Measurements from ENCODE around the gene OGFR.

The OGFR gene

DNA sequence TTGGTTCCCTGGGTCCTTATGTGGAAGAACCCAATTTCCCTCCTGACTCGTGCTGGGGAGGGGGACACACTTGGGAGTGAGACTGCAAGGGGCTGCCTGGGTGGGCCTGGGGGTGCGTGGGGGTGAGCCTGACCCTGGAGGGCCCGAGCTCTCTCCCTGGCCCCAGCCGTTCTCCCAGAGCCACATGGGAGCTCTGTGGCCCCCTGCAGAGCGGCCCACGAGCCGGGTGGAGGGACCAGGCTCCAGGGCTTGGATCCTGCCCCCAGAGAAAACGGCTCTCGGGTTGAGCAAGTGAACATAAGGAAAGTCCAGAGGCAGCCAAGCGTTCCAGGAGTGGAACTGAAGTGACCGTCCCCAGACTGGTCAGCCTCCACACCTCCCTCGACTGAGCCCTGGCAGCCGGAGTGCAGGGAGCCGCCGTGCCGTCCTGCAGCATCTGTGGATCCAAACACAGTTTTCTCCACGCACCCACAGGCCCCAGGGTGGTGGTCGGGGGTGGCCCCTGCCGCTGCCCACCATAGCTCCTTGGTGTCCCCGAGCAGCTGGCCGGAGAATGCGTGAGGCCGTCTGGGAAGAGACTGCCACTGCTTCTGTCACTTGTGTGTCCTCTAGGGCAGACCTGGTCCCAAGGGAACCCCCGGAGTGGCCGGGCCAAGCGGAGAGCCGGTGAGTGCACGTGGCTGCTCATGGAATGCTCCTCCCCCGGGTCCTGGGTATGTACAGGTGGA lies 22.8 kb downstream of the OGFR start:
- no peak for DNase-seq

DNA sequence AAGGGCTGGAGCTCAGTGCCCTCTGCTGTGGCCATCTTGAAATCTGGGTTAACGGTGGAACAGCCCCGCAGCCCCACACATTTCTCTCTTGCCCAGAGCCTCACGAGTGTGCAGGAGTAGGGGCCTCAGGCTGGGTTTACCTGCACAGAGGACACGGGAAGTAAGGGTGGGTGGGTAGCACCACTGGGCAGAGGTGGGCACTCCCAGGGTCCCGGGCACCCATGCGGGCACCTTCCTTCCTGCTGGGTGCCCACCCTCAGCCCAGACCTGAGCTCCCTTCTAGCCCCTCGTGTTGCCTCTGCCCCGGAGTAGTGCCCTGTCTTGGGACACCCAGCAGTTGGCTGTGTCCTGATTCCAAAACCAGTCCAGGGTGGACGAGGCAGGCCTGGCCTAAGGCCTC lies 23.4 kb downstream of the OGFR start:
- no peak for DNase-seq

DNA sequence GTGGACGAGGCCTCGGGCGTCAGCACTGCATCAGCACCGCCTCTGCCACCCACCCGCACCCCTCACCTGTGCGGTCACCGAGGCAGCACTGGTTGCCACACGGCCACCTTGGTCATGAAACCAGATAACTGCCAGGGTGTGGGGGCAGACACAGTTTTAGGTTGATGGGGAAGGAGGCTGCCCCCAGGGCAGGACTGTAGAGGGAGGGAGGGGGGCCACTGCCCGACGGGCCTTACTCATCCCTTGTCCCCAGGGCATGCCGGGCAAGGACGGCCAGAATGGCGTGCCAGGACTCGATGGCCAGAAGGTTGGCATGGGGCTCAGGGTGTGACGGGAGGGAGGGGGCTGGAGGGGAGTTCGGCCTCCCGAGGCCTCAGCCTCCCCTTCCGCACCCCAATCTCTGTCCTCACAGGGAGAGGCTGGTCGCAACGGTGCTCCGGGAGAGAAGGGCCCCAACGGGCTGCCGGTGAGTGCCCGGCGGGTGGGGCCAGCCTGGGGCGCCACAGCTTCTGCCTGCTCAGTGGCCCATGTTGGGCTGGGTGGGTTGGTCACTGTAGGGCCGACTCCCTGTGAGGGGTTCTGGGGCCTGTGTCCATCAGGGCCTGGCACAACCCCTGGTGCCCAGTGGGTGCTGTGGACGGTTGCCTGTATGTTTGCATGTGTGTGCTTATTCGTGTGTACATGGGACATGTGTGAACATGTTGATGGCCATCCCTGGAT lies 24.0 kb downstream of the OGFR start:
- no peak for DNase-seq

DNA sequence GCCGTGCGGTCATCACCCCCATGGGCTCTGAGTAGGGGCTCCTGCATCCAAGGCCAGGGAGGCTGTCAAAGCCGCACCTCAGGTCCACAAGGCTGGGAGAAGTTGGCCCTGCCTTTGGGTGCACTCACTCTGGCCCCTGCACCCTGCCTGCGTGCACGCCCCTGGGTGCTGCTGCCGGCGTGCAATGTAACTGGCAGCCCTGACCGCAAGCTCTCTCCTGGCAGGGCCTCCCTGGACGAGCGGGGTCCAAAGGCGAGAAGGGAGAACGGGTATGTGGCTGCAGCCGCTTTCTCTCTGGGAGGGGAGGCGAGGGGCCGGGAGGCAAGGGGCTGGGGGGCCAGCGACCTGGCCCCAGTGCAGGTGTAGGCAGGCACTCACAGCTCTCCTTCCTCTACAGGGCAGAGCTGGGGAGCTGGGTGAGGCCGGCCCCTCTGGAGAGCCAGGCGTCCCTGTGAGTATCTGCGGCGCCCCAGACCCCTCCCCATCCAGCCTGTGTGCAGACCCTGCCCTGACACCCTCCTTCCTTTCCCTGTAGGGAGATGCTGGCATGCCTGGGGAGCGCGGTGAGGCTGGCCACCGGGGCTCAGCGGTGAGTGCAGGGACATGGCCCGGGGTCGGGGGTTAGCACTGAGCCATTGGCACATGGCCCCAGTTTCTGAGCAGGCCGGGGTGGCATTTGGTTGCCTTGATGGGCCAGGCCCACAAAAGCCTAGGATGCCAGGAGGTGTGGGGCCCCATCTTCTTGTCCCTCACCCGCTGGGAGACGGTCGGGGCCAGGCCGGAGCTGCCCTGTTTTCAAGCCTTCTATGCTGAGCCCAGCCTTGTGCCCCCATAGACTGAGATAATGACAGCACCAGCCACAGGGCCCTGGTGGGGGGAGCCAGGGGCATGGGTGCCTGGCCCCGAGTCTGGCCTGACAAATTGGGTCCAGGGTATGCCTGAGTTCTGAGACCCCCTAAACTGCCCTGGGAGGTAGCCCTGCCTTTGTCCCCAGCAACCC lies 24.9 kb downstream of the OGFR start:
- DNase-seq: no peak

DNA sequence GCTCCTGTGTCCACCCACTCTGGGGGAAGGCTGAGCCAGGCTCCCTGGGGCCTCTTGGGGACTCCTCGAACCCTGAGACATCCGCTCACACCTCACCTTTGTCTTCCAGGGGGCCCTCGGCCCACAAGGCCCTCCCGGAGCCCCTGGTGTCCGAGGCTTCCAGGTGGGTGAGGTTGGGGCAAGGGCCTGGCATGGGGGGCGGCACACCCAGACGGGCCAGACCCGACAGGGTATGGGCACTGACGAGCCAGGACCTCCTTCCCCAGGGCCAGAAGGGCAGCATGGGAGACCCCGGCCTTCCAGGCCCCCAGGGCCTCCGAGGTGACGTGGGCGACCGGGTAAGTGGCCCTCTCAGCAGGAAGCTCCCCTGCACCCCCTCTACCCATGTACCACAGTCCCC lies 25.6 kb downstream of the OGFR start:
- no peak for DNase-seq

DNA sequence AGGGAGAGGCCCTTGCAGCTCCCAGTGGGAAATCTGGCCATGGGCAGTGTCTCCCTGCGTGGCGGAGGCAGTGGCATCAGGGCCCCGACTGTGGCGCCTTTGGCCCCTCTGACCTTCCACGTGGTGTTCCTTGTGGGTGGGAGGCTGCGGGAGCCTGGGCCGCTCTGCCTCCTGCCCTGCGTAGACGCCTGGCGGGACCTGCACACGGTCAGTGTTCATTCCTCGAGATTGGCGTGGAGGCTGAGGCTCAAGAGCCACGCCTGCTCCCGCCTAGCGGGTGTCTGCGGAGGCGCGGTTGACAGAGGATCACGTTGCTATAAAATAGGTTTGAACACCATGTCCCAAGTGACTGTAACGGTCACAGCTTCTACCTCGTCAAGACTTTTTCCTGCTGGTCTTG lies 26.2 kb downstream of the OGFR start:
- DNase-seq: no peak

DNA sequence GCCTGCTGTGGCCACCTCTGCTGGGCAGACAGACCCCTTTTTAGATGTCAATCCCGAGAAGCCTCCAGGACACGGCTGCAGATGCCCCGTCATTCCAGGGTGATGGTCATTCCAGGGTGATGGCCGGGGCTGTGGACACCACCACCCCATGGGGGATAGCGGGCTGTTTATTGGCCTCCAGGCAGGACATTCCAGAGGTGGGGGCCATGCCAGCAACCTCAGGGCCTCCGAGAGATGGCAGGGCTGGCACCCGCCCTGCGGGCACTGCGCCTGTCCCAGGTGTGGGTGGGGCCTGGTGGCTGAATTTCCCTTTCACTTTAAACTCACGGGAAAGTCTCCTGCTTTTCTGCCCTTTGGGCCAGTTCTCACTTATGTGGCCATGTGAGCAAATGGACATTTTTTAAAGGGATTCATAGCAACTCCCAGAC lies 26.7 kb downstream of the OGFR start:
- DNase-seq: no peak

DNA sequence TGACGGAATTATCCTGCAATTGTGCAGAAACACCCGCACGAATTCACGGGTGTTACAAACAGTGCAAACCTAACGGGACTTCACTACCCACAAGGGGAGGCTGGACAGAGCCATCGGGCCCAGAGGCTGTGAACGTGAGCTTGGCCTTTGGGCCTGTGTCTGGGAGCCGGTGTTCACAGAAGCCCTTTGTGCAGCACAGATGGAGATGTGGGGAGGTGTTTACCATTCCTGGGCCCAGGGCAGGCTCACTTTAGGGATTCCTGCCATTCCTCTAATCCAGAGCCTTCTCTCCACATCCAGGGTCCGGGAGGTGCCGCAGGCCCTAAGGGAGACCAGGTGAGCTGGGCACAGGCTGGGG lies 27.2 kb downstream of the OGFR start:
- no peak for DNase-seq

DNA sequence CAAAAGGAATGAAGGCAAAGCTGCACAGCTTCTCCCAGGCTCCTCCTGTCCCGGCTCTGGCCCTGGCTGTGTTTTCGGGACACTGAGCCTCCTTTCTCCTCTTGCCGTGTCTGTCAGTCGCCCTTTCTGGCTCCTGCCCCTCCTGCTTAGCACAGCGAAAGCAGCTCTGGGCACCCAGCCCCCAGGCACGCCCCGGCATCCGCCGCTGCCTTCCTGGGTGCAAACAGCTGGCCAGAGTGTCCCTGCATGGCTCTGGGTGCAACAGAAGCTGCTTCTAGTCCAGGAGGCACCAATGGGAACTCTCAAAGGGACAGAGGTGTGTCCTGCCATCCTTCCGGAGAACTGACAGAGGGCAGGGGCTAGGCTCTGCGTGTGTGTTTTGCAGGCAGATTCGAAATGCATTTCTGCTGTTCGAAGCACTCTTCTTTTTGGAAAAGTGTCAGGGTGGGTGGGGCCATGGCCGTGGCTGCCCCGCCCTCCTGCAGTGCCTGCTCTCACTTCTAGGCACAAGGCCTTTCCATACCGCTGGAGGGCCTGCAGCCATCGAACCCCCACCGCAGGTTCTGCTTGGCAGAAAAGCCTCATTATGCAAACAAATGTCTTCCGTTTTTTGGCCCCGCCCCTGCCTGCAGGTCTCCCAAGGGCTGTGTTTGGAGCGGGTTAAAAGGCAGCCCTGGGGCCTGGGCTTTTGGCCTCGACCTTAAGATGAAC lies 27.7 kb downstream of the OGFR start:
- peak; percentile 39 for DNase-seq

DNA sequence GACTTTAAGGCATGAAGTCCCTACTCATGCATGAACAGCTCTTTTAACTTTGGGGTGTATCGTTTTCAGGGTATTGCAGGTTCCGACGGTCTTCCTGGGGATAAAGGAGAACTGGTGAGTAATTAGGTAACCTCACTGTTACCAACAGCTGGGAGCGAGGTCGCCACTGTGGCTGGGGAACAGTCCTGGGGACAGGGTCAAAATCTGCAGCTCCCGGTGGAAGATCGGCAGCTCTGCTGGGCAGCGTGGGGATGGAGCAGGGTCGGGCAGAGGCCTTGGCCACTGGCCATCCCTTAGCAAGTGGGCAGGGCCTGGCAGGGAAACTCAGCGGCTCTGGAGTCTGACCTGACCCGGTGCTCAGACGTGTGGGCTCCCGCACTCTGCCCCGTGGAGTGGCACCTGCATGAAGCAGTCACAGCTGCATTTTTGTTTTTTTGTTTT lies 28.3 kb downstream of the OGFR start:
- no peak for DNase-seq

DNA sequence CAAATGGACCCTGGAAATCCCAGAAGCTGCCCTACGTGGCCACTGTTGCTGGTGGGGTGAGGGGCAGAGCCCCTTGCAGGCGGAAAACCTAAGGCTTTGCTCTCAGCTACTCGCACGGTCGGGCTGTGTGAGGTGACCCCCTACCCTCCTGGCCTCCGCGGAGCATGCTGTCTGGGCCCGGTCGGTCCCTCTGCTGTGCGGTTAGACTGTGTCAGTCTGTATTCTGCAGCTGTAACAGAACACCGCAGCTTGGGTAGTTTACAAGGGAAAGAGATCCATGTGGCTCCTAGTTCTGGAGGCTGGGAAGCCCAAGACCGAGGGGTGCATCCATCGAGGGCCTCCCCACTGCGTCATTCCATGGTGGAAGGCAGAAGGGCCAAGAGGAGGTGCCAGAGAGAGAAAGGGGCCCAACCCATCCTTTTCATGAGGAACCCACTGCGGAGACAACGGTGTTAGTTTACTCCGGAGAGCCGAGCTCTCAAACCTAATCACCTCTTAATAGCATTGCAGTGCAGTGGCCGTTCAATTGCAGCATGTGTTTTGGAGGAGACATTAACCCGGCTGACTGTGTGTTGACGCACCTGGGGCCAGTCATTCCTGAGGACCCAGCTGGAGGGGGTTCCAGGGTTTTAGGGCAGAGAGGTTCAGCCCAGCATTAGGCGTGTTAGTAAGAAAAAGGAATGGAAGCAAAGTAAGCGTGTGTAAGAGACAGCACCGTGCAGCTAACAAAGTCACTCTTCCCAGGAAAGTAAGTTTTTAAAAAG lies 30.5 kb downstream of the OGFR start:
- DNase-seq: peak; percentile 61

DNA sequence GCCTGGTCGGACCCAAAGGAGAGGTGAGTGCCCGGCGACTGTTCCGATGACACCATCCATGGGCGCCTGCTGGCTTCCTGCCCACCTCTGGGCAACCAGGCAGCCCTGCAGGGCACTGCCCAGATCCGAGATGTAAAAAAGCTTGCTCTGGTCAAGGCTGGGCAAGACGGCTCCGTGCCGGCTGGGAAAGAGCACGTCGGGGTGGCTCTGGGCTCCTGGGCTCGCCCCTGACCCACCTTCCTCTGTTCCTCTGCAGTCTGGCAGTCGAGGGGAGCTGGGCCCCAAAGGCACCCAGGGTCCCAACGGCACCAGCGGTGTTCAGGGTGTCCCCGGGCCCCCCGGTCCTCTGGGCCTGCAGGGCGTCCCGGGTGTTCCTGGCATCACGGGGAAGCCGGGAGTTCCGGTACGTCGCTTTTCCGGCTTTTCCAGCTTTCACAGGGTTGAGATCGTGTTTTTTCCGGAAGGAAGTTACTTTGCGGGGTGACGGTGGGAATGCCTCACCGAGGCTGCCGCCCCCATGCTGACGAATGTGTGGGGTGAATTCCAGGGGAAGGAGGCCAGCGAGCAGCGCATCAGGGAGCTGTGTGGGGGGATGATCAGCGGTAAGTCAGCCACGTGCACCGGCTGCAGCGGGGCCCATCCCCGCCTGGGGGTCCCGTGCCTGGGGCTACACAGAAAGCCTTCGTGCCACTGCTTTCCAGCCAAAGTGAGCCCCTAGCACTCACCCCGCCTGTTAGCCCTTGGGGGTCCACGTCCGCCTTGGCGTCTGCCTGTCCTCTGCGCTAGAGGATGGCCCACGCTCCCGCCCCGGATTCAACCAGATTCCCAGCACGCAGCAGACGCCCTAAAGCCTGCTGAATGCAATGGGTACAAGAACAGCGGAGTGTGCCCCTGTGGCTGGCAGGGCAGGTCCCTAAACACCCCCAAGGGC lies 31.6 kb downstream of the OGFR start:
- DNase-seq: no peak

DNA sequence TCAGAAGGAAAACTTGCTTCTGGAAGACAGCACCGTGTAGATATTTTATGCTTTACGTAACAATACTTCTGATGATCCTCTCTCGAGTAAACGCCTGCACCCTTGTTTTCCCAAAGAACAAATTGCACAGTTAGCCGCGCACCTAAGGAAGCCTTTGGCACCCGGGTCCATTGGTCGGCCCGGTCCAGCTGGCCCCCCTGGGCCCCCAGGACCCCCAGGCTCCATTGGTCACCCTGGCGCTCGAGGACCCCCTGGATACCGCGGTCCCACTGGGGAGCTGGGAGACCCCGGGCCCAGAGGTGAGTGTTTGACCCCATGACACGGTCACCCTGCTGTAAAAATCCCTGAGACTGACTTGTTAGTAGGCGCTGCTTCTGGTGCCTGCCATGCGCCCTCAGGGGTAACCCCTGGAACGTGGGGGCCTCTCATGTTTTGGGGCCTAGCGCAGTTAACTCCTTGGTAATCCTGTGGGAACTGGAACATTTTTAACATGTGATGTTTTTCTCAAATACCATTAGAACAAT lies 32.4 kb downstream of the OGFR start:
- no peak for DNase-seq

DNA sequence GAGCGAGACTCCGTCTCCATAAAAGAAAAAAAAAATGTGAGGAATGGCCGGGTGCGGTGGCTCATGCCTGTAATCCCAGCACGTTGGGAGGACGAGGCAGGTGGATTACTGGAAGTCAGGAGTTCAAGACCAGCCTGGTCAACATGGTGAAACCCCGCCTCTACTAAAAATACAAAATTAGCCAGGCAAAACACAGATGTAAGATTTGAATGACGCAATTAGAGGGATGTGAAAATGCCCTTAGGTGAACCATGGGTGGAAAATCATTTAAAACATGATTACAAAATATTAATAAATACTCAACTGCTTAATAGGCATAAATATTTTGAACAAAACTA lies 33.1 kb downstream of the OGFR start:
- DNase-seq: no peak

DNA sequence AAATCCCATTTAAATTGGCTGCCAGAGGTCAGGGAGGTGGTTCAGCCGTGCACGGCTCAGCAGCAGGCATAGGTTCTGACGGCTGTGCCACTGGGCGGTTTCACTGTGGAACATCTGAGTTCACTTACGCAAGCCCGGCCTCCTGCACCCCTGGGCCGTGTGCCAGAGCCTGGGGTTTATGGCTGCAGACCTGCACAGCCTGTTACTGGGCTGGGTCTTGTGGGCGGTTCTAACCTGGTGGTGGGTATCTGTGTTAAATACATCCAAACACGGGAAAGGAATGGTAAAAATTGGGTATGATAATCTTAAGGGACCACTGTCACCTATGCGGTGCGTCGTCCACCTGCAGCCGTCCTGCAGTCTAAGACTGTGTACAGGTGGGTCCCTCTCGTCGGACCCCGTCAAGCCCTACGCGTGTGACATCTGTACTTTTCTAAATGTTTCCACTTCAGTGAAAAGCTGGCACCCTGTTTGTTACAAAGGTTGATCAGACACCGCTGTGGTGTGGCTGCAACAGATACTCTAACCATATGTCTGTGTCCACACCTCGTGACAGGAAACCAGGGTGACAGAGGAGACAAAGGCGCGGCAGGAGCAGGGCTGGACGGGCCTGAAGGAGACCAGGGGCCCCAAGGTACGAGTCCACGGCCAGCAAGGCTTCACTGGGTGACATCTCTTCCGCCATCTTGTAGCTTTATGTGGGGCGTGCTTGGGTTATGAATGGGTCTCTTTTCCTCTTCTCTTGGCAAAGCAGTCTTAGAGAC lies 33.7 kb downstream of the OGFR start:
- DNase-seq: no peak

DNA sequence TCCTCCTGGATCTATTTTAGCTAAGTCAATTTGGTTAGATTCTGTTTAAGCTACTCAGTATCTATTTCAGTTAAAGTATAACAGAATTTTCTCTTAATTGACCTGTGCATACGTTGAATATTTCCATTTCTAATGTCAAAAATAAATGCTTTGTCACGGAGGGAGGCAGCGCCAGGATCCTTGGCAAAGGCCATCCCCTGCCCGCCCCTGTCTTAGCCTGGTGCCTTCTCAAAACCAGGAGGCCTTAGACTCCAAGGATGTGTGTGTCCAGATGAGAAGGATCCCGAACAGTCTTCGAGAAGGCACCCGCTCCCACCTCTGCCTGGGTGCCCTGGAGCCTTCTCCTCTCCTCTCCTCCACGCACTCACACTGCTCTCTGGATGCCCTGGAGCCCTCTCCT lies 34.6 kb downstream of the OGFR start:
- DNase-seq: no peak

DNA sequence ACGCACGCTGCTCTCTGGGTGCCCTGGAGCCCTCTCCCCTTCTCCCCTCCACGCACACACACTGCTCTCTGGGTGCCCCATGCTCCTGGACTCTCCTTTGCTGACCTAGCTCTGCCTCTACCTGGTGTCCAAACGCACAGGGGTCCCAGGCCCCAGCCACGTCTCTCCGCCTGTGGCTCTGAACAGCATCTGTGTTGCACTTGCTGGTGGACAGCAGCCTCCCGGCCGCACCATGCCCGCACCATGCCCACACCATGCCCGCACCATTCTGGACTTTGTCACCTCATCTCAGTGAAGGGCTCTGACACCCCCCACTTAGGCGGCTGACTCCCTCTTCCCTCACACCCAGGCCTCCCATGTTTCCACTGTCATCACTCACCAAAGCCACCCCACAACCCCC lies 35.2 kb downstream of the OGFR start:
- no peak for DNase-seq

DNA sequence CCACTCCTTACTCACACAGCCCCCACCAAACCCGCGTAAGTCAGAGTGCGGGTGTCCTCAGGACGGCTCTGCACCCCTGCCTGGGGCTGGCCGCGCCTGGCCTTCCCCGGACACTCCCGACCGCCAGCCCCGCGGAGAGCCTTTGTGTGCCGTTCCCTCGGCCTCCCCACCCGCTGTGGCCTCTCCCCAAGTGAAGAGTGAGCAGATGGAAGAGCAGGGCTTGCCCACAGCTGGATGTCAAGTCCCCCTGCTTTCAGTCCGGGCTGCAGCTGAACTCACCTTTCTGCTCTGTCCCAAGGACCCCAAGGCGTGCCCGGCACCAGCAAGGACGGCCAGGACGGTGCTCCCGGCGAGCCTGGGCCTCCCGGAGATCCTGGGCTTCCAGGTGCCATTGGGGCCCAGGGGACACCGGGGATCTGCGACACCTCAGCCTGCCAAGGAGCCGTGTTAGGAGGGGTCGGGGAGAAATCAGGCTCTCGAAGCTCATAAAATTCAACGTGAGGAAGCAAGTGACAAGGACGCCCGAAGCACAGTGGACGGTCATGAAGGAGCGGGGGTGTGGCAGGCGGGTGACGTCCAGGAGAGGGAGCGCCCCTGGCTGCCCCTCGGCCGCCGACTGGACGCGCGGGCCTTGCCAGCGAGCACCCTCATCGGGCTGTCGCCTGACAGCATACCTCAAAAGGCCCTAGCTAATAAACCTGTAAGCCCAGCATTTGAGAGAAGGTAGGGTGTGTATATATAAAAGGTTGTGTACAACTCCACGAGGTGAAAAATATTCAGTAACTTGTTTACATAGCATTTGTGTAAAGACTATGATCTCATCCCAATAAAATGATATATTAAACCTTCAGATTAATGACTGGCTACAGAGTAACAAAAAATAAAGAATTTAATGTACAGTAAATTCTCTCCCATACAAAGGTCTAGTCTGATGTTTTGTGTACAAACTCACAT lies 35.9 kb downstream of the OGFR start:
- no peak for DNase-seq

DNA sequence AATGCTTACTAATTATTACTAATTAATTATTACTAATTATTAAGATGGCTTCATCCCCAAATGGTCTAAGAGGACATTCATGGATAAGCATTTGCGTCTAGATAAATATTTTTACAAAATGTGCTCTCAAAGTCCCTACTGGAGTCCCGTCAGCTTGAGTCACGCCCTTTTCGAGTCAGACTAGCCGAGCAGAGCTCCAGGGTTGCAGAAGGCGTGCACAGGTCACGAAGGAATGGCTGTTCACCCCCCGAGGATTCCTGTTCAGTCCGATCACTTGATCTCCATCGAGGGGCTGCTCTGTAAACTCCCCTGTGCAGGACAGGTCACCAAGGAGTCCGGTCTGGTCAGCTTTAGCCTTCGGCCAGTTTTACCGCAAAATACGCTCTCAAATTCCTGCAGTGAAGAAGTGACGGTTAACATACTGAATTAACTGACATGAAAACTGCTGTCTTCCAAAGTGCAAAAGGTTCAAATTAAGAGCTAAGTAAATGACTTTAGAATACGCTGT lies 37.1 kb downstream of the OGFR start:
- no peak for DNase-seq
